HG03039 (cell line): ENCODE measurements around the gene AFF3.

Experiments used
- ATAC-seq: cut with Tn5 transposase; IDR thresholded peaks from one replicate; pipeline ENCODE4 v1.9.1; 2021; ENCODE audit warnings: mild to moderate bottlenecking, moderate library complexity; ENCODE audit not compliant: unreplicated experiment

Gene AFF3

DNA sequence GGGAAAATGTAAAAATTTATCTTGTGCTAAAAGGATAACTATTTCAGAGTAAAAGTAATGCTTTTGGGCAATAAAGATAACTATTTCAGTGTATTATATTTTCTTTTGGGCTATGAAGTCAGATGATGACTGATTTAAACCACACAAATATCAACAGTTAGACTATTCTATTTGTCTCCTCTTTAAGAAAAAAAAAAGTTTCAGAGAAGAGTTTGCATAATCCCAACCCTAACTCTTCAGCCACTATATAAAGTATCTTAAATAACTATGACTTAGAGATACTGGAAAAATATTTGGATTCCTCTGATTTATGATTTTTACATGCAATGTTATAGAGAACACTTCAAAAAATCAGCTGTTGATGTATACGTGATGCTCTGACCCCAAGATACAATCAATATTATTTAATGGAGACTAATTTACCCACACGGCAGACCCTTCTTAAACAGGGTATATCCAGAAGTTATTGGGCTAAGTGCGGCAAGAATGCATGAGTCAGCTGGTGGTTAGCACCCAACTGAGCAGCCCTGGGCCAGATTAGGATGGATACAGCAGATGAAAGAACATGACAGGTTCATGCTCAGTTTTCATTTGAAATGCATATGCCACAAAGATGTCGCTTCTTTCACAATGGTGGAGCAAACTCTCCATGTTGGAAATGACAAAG, 279.0 kb downstream of the AFF3 start:
- ATAC-seq = no peak

GRCh38 chr2:99862566-99862965, 279.8 kb downstream of the AFF3 start:
- no peak for ATAC-seq

- ATAC-seq = no peak
Observed at GRCh38 chr2:99861376-99861760, 281.0 kb downstream of the AFF3 start.

GRCh38 chr2:99860720-99861375, 281.5 kb downstream of the AFF3 start:
- ATAC-seq = no peak

DNA sequence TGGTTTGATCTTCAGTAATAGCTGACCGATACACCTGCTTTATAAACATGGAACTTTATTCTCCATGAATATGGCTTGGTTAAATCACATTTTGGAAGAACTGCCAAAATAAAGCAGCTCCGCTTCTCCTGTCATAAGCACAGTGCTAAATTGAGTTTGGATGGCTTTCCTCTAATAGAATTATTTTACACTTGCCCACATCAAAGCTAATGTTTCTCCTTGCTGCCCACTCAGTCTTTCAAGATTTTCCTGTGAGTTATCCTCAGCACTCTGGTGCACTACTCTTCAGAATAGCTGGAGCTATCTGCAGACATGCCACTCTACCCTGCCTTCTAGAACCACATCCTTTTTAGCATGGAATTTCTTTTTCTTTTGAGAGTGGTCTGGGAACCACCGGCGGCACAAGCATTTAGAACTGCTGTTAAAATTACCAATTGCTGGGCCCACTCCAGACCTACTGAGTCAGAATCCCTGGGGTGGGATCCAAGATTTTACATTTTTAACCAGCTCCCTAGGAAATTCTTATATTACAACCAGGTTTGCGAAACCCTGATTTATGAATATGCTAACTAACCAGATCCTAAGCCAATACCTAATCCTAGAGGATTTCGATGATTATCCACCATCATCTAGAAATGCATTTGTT, 283.3 kb downstream of the AFF3 start:
- no peak for ATAC-seq

DNA sequence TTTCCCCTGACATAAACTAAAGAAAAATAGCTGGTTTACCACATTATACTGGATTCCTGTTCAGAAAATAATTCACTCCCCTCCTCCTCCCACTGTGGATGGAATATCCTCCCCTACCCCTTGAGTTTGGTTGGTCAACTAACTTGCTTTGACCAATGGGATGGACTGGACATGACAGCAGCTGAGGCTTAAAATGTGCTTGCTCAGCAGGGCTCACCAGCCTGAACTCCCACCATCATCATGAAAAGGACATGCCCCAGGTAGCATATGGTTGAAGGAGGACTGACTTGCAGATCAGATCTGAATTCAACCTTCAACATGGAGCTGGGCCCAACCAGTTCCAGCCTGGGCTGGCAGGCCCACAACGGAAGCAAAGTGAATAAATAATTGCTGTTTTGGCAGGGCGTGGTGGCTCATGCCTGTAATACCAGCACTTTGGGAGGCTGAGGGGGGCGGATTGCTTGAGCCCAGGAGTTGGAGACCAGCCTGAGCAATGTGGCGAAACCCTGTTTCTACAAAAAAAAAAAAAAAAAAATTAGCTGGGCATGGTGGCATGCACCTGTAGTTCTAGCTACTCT, 284.4 kb downstream of the AFF3 start:
- no peak for ATAC-seq

DNA sequence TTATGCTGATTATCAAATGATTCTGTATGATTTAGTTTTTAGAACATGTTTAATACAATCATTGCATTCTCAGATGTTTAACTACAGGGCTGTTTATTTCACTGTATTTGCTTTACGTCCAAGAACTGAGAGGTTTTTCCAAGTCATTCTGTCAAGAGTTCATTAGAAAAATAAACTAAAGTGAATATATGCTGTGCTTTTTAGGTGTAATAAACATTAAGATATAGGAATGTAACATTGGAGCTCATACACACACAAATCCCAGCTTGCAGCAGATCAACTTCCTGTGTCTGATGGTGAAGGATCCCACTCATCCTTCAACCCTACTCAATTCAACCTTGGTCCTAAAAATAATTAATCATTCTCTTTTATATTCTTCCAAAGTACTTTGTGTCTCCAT, 285.0 kb downstream of the AFF3 start:
- ATAC-seq = no peak

DNA sequence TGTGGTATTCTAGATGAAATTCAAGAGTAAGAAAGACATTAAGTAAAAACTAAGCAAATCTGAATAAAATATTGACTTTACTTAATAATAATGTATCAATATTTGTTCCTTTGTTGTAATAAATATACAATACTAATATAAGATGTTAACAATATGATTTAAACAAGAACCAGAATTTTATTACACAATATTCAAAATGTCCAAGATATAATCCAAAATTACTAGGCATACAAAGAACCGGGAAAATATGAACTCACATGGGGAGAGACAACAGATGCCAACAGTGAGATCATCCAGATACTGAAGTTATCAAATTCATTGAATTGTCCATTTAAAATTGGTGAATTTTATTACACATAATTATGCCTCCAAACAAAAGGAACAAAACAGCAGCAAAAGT, 286.3 kb downstream of the AFF3 start:
- no peak for ATAC-seq

GRCh38 chr2:99854236-99854852, 288.0 kb downstream of the AFF3 start:
- ATAC-seq = no peak

DNA sequence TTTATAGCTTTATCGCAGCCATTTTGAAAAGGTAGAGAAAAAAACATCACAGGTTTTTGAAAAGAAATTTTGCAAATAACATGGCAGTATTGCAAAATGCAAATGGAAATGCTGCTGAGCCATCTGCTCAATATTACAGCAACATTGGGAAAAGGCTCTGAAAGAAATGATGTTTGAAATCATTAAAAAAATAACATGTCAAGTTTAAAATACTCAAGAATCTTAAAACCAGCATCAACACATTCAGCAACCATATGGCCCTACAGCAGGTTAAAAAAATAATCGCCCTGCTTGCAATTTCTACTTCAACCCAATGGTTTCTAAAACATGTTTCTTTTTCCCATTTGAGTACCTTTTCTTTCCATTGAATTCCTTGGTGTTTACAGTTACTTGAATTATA, 289.4 kb downstream of the AFF3 start:
- ATAC-seq = no peak

GRCh38 chr2:99852376-99852934, 289.9 kb downstream of the AFF3 start:
- no peak for ATAC-seq

DNA sequence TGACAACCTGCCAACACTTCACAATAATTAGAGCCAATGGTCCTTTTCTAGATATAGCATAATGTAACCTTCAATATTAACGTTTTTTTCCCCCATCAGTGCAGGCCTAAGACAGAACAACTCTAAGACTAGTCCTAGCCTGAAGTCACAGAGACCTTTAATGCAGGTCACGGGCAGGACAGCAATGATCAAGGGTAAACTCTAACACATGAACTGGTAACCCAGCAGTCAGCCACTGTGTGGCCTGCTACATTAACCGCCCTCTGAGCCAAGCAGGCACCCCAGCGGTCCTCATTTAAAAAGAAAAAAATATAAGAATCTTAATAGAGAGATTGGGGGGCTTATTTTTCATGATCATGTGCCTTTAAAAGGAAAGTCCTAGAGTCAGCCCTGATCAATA, 290.6 kb downstream of the AFF3 start:
- no peak for ATAC-seq

GRCh38 chr2:99851089-99851488, 291.3 kb downstream of the AFF3 start:
- ATAC-seq = no peak

DNA sequence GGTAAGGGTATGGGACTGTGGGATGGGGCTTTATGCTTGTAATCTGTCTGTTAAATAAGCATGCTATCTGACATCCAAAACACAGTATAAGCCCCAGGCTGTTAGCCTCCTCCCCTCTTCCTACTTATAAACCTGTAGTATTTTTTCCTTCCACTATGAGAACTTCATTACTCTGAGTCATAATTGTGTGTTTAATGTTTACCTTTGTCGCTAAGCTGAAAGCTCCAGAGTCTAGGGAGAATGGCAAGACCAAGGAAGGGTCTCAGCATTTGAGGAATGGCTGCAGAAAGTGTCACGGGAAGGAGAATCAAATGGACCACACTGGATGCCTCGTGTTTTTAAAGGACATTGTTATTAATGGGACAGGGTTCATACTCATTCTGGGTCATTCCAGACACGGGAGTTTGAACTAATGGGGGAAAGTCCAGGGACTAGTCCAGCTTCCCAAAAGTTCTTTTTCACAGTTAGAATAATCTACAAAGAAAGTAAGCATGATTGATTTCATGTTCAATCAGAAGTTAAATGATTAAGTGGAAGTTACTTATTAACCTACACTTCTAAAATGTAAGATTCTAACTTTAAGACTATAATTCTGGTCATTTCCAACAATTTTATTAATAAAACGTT, 292.2 kb downstream of the AFF3 start:
- no peak for ATAC-seq

- no peak for ATAC-seq
Observed at GRCh38 chr2:99846462-99847107, 295.8 kb downstream of the AFF3 start.

DNA sequence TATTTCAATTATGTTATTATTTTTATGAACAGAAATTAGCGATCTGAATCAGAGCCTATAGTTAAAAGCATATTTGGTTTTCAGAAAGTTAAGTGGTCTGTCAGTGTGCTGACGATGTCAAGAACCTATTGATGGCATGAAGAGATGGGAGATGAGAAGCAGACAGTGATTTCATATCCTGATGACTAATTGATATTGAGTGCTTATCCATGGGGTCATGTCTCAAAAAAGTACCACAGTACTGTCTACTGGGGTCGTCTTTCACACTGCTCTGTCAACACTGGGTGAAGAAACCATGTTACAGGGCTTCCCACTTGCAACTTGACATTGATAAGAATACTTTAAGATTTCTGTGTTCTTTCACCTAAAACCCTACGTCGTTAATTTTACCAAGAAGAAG, 297.1 kb downstream of the AFF3 start:
- ATAC-seq = no peak

- no peak for ATAC-seq
Observed at GRCh38 chr2:99842451-99842850, 299.9 kb downstream of the AFF3 start.

DNA sequence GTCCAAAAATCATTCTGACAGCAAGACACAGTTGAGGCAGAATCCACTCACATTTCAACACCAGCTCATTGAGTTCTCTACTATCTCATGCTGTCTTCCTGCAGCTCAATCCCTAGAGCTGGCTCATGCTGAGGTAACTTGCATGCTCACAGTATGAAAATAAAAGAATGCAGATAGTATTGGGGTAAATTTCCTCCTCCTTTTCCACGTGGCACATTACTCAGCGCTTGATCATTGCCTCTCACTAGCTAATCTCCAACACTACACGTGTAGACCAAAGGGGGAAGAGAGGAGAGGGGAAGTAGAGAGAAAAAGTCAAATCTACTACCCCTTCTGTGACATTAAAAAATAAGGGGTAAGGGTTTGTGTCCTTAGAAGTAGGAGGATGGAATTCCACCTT, 300.6 kb downstream of the AFF3 start:
- ATAC-seq = no peak

DNA sequence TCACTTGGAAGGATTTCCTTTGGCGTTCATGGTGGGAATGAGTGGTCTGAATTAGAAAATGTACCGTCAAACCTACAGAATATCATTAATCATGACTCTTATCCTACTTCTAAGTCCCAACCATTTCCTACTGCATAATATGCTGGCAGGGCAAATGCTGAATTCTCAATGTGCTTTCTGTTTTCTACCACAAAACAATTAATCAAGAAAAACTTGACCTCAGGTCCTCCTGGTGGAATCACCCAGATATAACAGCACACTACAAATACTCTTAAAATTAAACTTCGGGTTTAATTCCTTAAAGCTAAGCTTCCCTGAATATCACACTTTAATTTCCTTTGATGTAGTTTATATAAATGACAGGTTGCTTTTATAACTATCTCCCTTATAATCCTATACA, 301.6 kb downstream of the AFF3 start:
- no peak for ATAC-seq
